IPS DF 4.7 (cell line): Measurements from ENCODE around the gene NKD1.

Source experiments
- DNase-seq: peaks from one replicate; pipeline ENCODE4 v3.0.0-alpha.2; 2013; ENCODE audit warnings: low spot score; ENCODE audit errors: extremely low read depth

NKD1 gene

GRCh38 chr16:50694206-50694605, 146.0 kb downstream of the NKD1 start:
- no peak for DNase-seq

GRCh38 chr16:50695017-50696000, 147.1 kb downstream of the NKD1 start:
- DNase-seq, result no peak

- DNase-seq, result no peak
Observed at GRCh38 chr16:50696126-50696525, 147.9 kb downstream of the NKD1 start.

GRCh38 chr16:50696575-50697420, 148.6 kb downstream of the NKD1 start:
- DNase-seq, result no peak

- no peak for DNase-seq
Observed at GRCh38 chr16:50697421-50697715, 149.2 kb downstream of the NKD1 start.

GRCh38 chr16:50697881-50698767, 149.9 kb downstream of the NKD1 start:
- DNase-seq, result no peak
